SK-N-MC (cell line): ENCODE data around the gene NCKAP5L.

Source experiments
- EZH2 ChIP-seq: fragments of 200-600 bp; sonication (generic); IDR thresholded peaks from one replicate; pipeline ENCODE4 v1.6.1; 2017; ENCODE audit warnings: antibody characterized with exemption
- FOXP2 ChIP-seq: optimal IDR thresholded peaks from 2 replicates; pipeline ENCODE3; 2011; ENCODE audit warnings: mild to moderate bottlenecking, moderate library complexity; ENCODE audit not compliant: insufficient read depth; ENCODE audit errors: extremely low read length, control extremely low read depth
- POLR2AphosphoS5 ChIP-seq: IDR thresholded peaks from 2 replicates; pipeline ENCODE4 v1.6.1; 2012; ENCODE audit warnings: mild to moderate bottlenecking, low read depth, low read length, borderline replicate concordance

GRCh38 chr12:49876070-49876469 lies 47.9 kb upstream of the NCKAP5L start:
- TF ChIP-seq EZH2 (no peak), POLR2AphosphoS5 (no peak), FOXP2 (no peak)
